NK-92 (cell line): ENCODE data around the gene YIPF2.
"Not testable (repeated sequence)": the region's sequence is repeated elsewhere in the genome, so short reads cannot be mapped to it uniquely, and the experiment has no call there.

Experiments used
- DNase-seq: peaks from one replicate; lab custom pipeline; 2025; ENCODE audit not compliant: unreplicated experiment; lab: John Stamatoyannopoulos, UW

The YIPF2 gene

DNA sequence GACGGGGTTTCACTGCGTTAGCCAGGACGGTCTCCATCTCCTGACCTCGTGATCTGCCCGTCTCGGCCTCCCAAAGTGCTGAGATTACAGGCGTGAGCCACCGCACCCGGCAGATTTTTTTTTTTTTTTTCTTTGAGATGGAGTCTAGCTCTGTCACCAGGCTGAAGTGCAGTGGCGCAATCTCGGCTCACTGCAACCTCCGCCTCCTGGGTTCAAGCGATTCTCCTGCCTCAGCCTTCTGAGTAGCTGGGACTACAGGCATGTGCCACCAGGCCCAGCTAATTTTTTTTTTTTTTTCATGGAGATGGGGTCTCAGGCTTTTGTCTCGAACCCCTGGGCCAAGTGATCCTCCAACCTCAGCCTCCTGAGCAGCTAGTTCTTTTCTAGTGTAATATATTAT lies 13.2 kb upstream of the YIPF2 start:
- not testable (repeated sequence) for DNase-seq

DNA sequence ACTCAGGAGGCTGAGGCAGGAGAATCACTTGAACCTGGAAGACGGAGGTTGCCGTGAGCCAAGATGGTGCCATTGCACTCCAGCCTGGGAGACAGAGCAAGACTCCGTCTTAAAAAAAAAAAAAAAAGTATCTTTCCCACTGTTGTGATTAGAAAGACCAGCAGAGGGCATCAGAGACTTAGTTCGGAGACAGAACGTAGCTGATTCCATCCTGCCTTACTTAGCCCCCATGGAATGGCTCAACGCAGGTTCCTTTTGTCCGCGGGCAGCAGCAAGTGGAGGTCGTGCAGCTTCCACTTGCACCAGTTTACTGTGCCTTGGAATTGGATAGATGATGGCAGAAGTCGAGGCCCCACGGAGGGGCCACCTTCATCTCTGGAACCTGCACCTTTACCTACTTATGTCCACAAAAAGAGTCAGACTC lies 8.2 kb upstream of the YIPF2 start:
- no peak for DNase-seq

DNA sequence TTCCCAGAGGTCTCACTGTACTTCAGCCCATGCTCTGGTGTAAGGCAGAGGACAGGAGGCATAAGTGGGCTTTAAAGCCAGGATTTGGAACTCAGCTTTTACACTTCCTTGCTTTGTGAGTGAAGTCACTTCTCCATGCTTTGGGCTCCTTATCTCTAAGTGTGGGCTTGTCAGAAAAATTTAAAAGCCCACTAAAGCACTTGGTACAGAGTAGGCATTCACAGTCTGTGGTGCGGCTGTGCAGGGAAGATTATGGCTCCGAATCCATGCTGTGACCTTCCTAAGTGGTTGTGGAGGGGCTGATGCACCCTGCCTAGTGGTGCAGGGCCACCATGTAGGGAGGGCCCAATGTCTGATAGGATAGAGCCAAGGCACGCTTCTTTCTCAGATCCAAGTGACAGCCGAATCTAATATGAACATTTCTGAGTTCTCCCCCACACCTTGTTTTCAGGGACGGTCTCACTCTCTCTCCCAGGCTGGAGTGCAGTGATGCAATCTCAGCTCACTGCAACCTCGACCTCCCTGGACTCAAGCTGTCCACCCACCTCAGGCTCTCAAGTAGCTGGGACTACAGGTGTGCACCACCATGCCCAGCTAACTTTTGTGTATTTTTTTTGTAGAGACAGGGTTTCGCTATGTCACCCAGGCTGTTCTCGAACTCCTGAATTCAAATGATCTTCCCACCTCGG lies 7.1 kb upstream of the YIPF2 start:
- DNase-seq, result no peak

DNA sequence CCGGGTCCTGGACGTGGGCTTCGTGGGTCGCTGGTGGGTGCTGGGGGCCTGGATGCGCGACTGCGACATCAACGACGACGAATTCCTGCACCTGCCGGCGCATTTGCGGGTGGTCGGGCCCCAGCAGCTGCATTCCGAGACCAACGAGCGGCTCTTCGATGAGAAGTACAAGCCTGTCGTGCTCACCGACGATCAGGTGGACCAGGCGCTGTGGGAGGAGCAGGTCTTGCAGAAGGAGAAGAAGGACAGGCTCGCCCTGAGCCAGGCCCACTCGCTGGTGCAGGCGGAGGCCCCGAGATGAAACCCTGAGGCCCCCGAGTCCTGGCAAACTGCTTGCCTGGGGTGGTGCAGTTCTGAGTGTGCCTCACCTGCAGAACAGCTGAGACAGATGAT lies 959 bp upstream of the YIPF2 start:
- no peak for DNase-seq

DNA sequence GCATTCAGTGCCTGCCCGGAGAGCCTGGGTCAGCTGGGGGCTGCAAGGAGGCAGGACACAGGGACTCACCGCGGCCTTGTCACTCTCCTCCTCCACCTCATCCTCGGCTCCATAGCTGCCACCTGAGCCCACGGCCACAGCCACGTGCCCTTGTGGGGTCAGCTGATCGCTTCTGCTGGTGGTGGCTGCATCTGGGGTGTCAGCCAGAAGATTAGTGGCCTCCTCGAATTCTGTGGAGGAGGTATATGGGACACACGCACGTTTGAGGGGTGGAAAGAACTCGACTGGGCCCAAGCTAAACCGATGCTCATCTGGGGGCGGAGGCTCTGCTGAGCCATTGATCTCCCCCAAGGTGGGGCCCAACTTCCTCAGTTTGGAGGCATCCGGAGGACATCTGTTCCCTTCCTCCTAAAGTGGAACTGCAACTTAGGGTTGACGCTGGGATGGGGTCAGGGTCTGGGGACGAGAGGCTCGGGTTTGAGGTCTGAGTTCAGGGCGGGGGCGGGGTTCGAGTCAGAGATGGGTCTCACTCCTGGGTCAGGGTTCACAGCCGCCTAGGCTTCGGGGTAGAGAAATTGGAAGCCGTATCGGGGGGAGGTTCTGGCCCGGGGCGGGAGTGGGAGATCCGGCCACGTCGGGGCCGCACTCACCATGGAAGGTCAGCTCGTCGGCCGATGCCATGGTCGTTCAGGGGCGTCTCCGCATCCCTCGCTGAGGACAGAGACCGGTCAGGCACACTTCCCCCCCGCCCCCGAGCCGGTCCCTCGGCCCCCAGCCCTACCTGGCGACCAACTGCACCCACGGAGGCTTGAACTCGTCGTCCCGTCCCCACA lies 493 bp downstream of the YIPF2 start:
- DNase-seq, result no peak

DNA sequence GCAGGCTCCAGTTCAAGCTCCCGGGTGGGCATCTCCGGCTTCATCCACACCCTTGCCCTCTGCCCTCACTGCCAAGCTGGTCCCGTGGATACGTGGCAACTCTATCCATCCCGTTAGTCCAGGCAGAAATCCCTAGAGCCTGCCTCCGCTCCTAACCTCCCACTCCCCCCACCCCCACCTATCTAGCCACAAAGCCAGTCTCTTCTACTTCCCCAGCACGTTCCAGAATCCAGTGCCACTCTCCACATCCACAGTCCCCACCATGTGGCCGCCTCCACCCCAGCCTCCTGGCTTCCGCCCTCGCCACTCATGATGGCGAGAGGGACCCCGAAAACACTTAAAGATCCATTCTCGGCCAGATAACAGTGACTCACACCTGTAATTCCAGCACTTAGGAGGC lies 3.8 kb downstream of the YIPF2 start:
- no peak for DNase-seq

DNA sequence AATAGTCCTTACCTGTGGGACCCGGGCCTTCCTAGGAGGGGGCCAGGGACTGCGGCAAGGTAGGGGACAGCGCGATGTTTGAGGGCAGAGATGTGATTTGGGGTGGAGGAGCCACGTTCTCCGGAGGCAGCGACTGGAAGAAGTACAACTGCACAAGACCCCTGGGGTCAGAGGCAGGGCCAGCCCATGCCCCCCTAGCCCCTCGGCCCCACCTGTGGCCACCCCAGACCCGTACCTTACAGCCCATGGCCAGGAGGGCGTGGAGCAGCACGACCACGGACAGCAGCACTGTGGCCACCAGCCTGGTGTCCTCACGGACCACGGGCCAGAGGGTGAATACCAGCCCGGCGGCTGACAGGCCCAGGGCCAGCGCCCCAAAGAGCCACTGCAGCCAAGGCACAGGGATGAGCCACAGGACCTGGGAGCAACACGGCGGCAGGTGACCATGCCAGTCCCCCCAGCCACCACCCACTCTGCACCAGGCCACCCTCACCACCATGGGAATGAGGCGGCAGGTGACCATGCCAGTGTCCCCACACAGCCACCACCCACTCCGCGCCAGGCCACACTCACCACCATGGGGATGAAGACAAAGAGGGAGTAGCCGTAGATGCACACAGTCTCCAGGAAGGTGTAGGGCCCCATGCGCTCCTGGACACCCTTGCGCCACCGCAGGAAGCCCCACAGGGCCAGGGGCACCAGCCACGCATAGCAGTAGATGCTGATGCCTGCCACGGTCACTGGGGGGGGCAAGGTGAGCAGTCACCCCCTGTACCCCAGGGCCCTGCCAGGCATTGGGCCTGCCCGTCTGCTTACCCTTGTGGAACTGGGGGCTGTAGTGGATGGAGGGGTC lies 5.0 kb downstream of the YIPF2 start:
- no peak for DNase-seq

DNA sequence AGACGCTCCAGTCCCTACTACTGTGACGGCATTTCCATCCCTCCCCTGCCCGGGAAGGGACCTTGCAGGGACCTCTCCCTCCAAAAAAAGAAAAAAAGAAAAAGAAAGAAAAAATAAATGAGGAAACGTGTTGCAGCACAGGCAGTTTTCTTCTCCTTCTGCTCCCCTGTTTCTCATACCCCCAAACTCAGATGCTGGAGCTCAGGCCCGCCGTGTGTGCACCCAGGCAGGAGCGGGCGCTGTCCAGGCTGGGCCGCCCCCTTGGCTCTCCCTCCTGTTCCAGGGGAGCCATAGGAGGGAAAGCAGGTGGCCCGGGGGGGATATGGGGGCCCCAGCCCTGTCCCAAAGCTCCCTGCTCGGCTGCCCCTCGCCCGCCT lies 5.8 kb downstream of the YIPF2 start:
- no peak for DNase-seq

DNA sequence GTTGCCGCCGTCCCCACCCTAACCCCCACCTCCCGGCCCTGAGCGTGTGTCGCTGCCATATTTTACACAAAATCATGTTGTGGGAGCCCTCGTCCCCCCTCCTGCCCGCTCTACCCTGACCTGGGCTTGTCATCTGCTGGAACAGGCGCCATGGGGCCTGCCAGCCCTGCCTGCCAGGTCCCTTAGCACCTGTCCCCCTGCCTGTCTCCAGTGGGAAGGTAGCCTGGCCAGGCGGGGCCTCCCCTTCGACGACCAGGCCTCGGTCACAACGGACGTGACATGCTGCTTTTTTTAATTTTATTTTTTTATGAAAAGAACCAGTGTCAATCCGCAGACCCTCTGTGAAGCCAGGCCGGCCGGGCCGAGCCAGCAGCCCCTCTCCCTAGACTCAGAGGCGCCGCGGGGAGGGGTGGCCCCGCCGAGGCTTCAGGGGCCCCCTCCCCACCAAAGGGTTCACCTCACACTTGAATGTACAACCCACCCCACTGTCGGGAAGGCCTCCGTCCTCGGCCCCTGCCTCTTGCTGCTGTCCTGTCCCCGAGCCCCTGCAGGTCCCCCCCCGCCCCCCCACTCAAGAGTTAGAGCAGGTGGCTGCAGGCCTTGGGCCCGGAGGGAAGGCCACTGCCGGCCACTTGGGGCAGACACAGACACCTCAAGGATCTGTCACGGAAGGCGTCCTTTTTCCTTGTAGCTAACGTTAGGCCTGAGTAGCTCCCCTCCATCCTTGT lies 6.4 kb downstream of the YIPF2 start:
- DNase-seq, result no peak

DNA sequence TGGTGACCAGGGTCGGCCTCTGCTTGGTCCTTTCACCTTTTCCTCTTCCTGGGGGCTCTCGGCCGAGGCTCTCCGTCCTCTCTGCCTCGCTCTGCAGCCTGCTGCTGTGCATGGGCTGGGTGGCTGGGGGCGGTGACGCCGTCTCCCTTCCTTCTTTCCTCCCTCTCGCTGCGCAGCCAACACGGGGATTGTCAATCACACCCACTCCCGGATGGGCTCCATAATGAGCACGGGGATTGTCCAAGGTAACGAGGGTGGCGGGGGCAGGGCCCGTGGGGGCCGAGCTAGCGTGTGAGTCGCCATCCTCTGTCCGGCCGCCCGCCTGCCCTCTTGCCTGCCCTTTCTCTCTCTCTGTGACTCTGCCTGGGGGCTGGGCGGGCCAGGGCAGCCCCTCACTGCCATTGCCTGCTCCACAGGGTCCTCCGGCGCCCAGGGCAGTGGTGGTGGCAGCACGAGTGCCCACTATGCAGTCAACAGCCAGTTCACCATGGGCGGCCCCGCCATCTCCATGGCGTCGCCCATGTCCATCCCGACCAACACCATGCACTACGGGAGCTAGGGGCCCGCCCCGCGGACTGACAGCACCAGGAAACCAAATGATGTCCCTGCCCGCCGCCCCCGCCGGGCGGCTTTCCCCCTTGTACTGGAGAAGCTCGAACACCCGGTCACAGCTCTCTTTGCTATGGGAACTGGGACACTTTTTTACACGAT lies 7.1 kb downstream of the YIPF2 start:
- DNase-seq, result no peak

DNA sequence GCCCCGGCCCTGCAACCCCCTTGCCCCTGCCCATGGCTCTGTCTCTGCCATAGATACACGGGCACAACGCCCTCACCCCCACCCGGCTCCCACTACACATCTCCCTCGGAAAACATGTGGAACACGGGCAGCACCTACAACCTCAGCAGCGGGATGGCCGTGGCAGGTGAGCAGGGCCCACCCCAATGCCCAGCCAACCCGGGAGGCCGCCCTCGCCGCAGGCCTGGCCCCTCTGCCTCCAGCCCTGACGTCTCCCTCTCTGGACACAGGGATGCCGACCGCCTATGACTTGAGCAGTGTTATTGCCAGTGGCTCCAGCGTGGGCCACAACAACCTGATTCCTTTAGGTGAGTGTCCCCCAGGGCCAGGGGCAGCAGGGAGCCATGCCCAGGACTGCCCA lies 7.7 kb downstream of the YIPF2 start:
- DNase-seq, result no peak

DNA sequence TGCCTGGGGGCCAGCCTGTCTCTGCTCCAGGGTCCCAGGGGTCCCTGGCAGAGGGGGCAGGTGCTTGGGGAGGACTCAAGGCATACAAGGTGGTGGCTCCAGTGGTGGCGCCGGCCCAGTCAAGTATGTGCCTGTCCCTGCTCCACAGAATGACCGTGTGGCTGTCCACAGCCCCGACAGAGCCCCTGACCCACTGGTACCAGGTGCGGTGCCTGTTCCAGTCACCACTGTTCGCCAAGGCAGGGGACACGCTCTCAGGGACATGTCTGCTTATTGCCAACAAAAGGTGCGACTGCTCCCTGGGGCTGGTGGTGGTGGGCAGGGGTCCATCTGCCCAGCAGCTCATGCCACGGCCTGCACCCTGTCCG lies 8.2 kb downstream of the YIPF2 start:
- no peak for DNase-seq

DNA sequence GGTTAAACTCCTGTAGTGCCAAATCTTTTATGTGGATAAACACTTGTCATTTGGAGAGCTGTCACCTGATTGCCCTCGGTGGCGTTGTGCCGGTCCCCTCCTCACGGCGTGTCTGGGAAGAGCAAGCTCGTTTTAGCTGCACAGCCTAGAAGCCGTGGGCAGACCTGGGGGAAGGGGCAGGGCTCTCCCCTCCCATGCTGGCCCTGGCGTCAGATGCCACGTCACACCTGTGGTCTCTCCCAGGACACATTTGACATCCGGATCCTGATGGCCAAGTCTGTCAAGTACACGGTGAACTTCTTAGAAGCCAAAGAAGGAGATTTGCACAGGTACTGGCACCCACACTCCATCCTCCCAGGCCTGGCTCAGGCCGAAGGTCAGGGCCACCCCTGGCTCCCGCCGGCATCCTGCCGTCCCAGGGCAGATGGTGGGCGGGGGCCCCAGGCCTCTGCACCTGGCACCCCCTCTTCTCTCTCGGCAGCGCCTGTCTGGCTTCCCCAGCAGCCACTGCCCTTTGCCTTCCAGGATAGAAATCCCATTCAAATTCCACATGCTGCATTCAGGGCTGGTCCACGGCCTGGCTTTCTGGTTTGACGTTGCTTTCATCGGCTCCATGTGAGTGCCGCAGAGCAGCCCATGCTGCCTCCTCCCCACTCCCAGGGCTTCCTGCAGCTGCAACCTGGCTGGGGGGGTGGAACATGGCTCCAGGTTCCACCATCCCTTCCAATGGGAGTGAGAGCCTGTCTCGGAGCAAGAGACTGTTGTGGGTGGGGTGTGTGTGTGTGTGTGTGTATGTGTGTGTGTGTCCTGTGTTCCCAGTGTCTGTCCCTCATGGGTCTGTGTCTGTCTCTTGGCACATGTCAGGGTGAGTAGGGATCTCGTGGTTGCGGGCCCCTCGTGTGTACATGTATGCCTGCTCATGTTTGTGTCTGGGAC lies 8.8 kb downstream of the YIPF2 start:
- DNase-seq, result no peak

DNA sequence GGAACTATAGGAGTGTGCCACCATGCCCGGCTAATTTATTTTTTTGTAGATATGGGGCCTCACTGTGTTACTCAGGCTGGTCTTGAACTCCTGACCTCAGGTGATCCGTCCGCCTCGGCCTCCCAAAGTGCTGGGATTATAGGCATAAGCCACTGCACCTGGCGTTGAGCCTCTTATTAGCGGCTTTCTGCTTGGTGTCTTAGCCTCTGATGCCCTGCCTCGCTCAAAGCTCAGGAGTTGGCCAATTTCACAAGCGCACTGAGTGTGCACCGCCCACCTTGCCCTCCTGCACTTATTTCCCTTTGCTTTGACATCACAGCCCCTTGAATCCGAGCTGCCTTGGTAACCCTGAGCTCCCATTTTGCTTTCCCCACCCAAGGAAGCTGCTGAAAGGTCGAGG lies 10.1 kb downstream of the YIPF2 start:
- no peak for DNase-seq

DNA sequence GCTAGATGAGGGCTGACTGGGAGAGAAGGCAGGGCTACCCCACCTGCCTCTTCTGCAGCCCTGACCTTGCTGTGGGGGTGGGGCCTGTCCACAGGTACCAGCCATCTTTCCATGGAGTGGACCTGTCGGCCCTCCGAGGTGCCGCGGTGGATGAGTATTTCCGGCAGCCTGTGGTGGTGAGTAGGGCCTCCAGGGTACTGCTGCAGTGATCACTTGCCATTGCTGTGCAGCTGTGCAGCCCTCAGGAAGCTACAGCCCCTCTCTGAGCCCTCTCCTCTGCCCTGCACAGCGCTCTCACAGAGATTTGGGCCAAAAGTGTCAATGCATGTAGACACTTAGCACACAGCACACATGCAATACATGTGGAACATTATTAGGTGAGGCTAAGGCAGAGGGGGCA lies 11.8 kb downstream of the YIPF2 start:
- no peak for DNase-seq

DNA sequence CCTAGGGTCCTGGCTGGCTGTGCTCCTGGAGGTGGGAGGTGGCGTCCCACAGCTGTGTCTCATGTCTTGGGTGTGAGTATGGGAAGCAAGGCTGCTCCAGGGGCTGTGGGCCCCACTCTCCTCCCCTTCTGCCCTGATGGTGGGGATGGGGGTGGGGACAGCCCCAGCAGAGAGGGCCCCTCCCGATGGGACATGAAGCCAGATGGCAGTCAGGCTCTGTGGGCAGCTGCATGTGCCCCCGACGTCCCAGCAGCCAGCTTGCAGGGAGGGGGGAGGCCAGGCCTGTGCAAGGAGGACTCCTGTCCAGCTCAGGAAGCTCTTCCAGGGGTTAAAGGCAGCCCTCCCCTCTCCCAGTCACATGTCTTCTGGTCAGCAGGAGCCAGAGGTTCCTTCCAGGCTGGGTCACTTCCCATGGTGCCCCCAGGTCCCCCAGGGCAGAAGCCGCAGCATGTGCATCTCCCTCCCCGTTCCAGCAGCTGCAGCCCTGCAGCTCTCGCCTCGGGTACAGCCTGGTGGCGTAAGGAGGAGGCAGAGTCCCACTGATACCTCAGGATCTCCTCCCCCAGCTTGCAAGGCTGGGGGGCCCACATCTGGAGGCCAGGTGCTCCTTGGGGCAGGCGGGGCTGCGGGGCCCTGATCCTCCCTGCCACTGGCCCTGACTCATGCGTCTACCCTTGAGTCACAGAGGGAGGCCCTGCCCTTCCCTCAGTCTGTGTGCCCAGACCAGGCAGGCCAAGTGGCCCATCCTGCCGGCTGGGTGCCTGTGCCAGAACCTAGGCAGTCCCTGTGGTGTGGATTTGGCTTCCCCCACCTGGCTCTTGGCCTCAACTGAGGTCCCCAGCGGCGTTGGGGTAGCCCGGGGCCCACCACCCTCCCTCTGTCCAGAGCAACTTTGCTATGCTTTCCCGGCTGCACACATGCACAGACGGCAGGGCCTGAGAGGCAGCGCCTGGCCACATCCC lies 13.0 kb downstream of the YIPF2 start:
- no peak for DNase-seq

DNA sequence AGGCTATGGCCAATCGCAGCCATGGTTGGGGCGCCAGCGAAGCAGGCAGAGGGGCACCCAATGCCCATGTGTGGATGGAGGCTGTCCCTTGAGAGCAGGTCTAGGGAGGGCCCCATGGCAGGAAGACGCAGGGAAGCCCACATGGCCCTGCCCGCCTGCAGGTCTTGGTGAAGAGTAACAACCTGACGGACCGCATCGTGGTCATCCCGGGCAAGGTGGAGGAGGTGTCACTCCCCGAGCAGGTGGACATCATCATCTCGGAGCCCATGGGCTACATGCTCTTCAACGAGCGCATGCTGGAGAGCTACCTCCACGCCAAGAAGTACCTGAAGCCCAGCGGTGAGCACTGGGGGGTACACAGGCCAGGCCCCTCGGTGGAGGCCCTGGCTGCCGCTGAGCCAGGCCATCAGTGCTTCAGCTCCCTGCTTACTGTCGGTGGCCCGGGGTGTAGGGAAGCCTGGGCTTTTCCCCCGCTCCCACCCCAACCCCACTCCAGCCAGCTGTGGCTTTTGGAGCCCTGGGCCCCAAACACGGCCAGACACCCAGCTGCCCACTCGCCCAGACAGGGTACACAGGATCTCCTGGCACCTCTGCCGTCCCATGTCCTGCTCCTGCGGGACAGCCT lies 14.6 kb downstream of the YIPF2 start:
- DNase-seq, result no peak

DNA sequence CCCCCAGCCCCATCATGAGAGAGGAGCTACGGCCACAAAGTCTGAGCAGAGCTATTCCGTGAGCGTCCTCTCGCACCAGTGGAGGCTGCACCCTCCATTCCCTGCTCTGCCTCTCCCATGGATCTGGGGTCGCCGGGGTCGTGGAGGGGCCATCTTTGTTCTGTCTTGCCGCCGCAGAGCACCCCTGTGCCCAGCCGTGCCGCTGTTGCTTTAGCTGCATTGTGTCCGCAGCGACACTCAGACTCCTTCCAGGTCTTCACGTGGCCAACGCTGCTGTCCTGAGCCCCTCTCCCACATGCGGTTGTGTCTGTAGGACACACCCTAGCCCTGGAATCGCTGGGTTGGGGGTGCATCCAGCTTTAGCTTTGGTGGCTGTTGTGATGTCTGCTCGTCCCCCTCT lies 15.8 kb downstream of the YIPF2 start:
- DNase-seq, result no peak
